DOHH2 (cell line): ENCODE results near the gene SLC25A43.

Source experiments
- H3F3A ChIP-seq: fragments of 200-600 bp; sonication (generic), shearing (Covaris generic); 2 replicates; pipeline ENCODE4 v1.6.0; 2016; ENCODE audit warnings: antibody characterized with exemption, mild to moderate bottlenecking; ENCODE audit not compliant: control insufficient read depth, insufficient read depth
- H3K27ac ChIP-seq: fragments of 200-600 bp; sonication (generic); 2 replicates; pipeline ENCODE4 v1.5.1; 2014; ENCODE audit warnings: low read depth, mild to moderate bottlenecking, low read length, moderate library complexity
- H3K27me3 ChIP-seq: fragments of 200-600 bp; sonication (generic); 2 replicates; pipeline ENCODE4 v1.6.1; 2014; ENCODE audit warnings: mild to moderate bottlenecking, low read length, mixed read lengths; ENCODE audit not compliant: control insufficient read depth
- H3K36me3 ChIP-seq: fragments of 200-600 bp; sonication (generic); 2 replicates; pipeline ENCODE4 v1.6.1; 2014; ENCODE audit warnings: mild to moderate bottlenecking, low read length, moderate library complexity, mixed read lengths; ENCODE audit not compliant: control insufficient read depth
- H3K4me1 ChIP-seq: fragments of 200-600 bp; sonication (generic); 2 replicates; pipeline ENCODE4 v1.6.1; 2014; ENCODE audit warnings: mild to moderate bottlenecking, low read length, mixed read lengths; ENCODE audit not compliant: control insufficient read depth
- H3K4me2 ChIP-seq: fragments of 200-600 bp; sonication (generic); 2 replicates; pipeline ENCODE4 v1.6.0; 2014; ENCODE audit warnings: mild to moderate bottlenecking, low read length, moderate library complexity
- H3K4me3 ChIP-seq: fragments of 200-600 bp; sonication (generic); 2 replicates; pipeline ENCODE4 v1.5.1; 2014; ENCODE audit warnings: mild to moderate bottlenecking, low read length, mixed read lengths
- H3K79me2 ChIP-seq: fragments of 200-600 bp; sonication (generic); 2 replicates; pipeline ENCODE4 v1.6.1; 2014; ENCODE audit warnings: mild to moderate bottlenecking, low read length, mixed read lengths; ENCODE audit not compliant: control insufficient read depth
- H3K9me2 ChIP-seq: fragments of 200-600 bp; sonication (generic); replicated peaks from 2 replicates; pipeline ENCODE4 v1.6.1; 2014; ENCODE audit warnings: mild to moderate bottlenecking, low read length, mixed read lengths; ENCODE audit not compliant: control insufficient read depth
- H3K9me3 ChIP-seq: fragments of 200-600 bp; sonication (generic); 2 replicates; pipeline ENCODE4 v1.6.1; 2014; ENCODE audit warnings: antibody characterized with exemption, low read length, mixed read lengths; ENCODE audit not compliant: control insufficient read depth, insufficient read depth
- H4K20me1 ChIP-seq: fragments of 200-600 bp; sonication (generic); 2 replicates; pipeline ENCODE4 v1.6.0; 2014; ENCODE audit warnings: low read depth, mild to moderate bottlenecking, antibody characterized with exemption, low read length, moderate library complexity; ENCODE audit not compliant: control insufficient read depth, insufficient read depth
- CTCF ChIP-seq: fragments of 200-600 bp; sonication (generic); IDR thresholded peaks from one replicate; pipeline ENCODE4 v1.5.1; 2014; ENCODE audit warnings: antibody characterized with exemption, mild to moderate bottlenecking, low read depth, low read length; ENCODE audit not compliant: poor library complexity, severe bottlenecking
- EZH2phosphoT487 ChIP-seq: fragments of 200-600 bp; sonication (generic); IDR thresholded peaks from 2 replicates; pipeline ENCODE4 v1.6.1; 2017; ENCODE audit warnings: borderline replicate concordance, mild to moderate bottlenecking, antibody characterized with exemption, low read length, moderate library complexity, mixed read lengths

Gene SLC25A43

GRCh38 chrX:119421016-119421705, 22.0 kb downstream of the SLC25A43 start:
- H3K27ac ChIP-seq = no peak overlapping the region
- H3F3A ChIP-seq = no peaks in the 10 kb centered on the region
- no peak for TF ChIP-seq EZH2phosphoT487
- TF ChIP-seq CTCF = no peak
- H3K4me3 ChIP-seq = no peak overlapping the region
- H3K36me3 ChIP-seq = no peaks in the 10 kb centered on the region
- no peaks in the 10 kb centered on the region for H3K9me2 ChIP-seq
- H3K9me3 ChIP-seq = no peaks in the 10 kb centered on the region
- H3K4me1 ChIP-seq = peaks cover 7% of the 10 kb centered on the region
- no peaks in the 10 kb centered on the region for H3K27me3 ChIP-seq
- H3K79me2 ChIP-seq = no peaks in the 10 kb centered on the region
- no peaks in the 10 kb centered on the region for H4K20me1 ChIP-seq
- H3K4me2 ChIP-seq = no peak overlapping the region

- H4K20me1 ChIP-seq = no peaks in the 10 kb centered on the region
- no peaks in the 10 kb centered on the region for H3K27me3 ChIP-seq
- no peaks in the 10 kb centered on the region for H3K9me3 ChIP-seq
- peaks cover 22% of the 10 kb centered on the region for H3K4me1 ChIP-seq
- H3K27ac ChIP-seq = no peak overlapping the region
- no peaks in the 10 kb centered on the region for H3K36me3 ChIP-seq
- H3K4me3 ChIP-seq = no peak overlapping the region
- no peak for TF ChIP-seq EZH2phosphoT487
- TF ChIP-seq CTCF = no peak
- H3K4me2 ChIP-seq = no peak overlapping the region
- no peaks in the 10 kb centered on the region for H3K79me2 ChIP-seq
- no peaks in the 10 kb centered on the region for H3F3A ChIP-seq
- H3K9me2 ChIP-seq = no peaks in the 10 kb centered on the region
These were observed 24.5 kb downstream of the SLC25A43 start for GRCh38 chrX:119423631-119424030.

GRCh38 chrX:119424999-119425398, 25.9 kb downstream of the SLC25A43 start:
- H3K27me3 ChIP-seq = no peaks in the 10 kb centered on the region
- no peak overlapping the region for H3K27ac ChIP-seq
- peaks cover 22% of the 10 kb centered on the region for H3K4me1 ChIP-seq
- TF ChIP-seq EZH2phosphoT487 = no peak
- TF ChIP-seq CTCF = no peak
- no peaks in the 10 kb centered on the region for H3K36me3 ChIP-seq
- H3K4me3 ChIP-seq = no peak overlapping the region
- no peaks in the 10 kb centered on the region for H3K79me2 ChIP-seq
- H3K9me3 ChIP-seq = no peaks in the 10 kb centered on the region
- no peaks in the 10 kb centered on the region for H3F3A ChIP-seq
- H3K9me2 ChIP-seq = no peaks in the 10 kb centered on the region
- no peaks in the 10 kb centered on the region for H4K20me1 ChIP-seq
- no peak overlapping the region for H3K4me2 ChIP-seq
